AG09309 (cell line): ENCODE measurements around the gene DNAH2.

ENCODE experiments used
- DNase-seq: peaks from one replicate; pipeline ENCODE4 v3.0.0-alpha.2; 2010; ENCODE audit warnings: low read depth
- H3K4me3 ChIP-seq: 2 replicates; pipeline ENCODE4 v1.5.1; 2011; ENCODE audit warnings: mild to moderate bottlenecking, low read depth, low read length, moderate library complexity; ENCODE audit not compliant: control insufficient read depth
- TF ChIP-seq, protein P1 (sequence below): IDR thresholded peaks from 2 replicates; pipeline ENCODE4 v1.5.1; 2011; ENCODE audit warnings: mild to moderate bottlenecking, low read depth, low read length, inconsistent platforms; ENCODE audit not compliant: insufficient read depth, control insufficient read depth; ENCODE audit errors: missing control alignments

DNAH2 gene

DNA sequence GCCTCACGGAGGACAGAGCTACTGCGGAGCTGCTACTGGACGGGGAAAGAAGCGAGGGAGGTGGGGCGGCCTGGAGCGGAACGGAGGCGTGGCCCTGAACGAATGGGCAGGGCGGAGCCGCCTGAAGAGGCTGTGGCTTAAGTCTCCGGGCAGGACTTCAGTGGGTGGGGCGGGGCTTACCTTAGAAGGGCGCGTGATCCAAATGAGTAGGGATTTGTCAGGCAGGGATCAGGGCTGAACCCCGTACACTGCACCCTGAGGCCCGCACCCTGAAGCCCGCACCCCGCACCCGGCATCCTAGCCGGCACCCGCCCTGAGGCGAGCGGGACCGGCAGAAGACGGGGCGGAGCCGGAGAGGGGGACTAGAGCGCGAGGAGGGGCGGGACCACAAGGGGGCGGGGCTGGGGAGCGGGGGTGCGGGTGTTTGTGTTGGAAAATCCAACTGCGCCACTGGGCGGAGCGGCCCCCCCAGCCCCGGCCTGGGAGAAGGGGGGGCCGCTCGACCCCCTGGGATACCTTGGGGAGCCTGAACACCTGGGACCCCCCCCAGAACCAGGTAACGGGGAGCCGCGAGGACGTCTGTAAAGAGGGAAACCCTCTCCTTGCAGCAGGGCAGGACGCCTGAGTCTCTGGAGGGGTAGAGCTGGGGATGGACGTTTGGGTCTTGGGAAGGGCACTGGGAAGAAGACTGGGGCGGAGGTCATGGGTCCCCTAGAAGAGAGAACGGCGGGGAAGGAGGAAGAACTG, 116.4 kb downstream of the DNAH2 start, which contains the start of gene KDM6B:
Gene KDM6B (plus strand): TSS at position 423 of the 747 bp plus-strand sequence. CDS start 11,338 bp downstream, outside the sequence.
- TF ChIP-seq, protein P1, sequence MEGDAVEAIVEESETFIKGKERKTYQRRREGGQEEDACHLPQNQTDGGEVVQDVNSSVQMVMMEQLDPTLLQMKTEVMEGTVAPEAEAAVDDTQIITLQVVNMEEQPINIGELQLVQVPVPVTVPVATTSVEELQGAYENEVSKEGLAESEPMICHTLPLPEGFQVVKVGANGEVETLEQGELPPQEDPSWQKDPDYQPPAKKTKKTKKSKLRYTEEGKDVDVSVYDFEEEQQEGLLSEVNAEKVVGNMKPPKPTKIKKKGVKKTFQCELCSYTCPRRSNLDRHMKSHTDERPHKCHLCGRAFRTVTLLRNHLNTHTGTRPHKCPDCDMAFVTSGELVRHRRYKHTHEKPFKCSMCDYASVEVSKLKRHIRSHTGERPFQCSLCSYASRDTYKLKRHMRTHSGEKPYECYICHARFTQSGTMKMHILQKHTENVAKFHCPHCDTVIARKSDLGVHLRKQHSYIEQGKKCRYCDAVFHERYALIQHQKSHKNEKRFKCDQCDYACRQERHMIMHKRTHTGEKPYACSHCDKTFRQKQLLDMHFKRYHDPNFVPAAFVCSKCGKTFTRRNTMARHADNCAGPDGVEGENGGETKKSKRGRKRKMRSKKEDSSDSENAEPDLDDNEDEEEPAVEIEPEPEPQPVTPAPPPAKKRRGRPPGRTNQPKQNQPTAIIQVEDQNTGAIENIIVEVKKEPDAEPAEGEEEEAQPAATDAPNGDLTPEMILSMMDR: no peak
- no peak for DNase-seq
- peak within 1 kb of the TSS; percentile 83 for H3K4me3 ChIP-seq

GRCh38 chr17:7834542-7834956, 117.0 kb downstream of the DNAH2 start:
- no peak for DNase-seq
- peak overlapping the region; percentile 83 for H3K4me3 ChIP-seq
- TF ChIP-seq, protein P1: no peak

GRCh38 chr17:7834957-7835813, 117.6 kb downstream of the DNAH2 start:
- H3K4me3 ChIP-seq: peak overlapping the region; percentile 83
- TF ChIP-seq, protein P1: peak; percentile 97
- DNase-seq: peak; percentile 94

- peak overlapping the region; percentile 83 for H3K4me3 ChIP-seq
- DNase-seq: no peak
Observed at GRCh38 chr17:7835814-7836595, 118.5 kb downstream of the DNAH2 start.

GRCh38 chr17:7836596-7837407, 119.3 kb downstream of the DNAH2 start:
- no peak for DNase-seq
- peak overlapping the region; percentile 83 for H3K4me3 ChIP-seq
- TF ChIP-seq, protein P1: no peak

More at GRCh38 chr17:7835814-7836595, 118.5 kb downstream of the DNAH2 start:
- TF ChIP-seq, protein P1: no peak
